ENCODE data around the gene DTX1.

The DTX1 gene

GRCh38 chr12:113134071-113134470 lies 77.5 kb downstream of the DTX1 start:
- TF ChIP-seq, protein P1, sequence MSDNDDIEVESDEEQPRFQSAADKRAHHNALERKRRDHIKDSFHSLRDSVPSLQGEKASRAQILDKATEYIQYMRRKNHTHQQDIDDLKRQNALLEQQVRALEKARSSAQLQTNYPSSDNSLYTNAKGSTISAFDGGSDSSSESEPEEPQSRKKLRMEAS (IDR thresholded peaks at IDR 0.05; ENCODE audit: low read depth, low read length), result no peak
- no peak for TF ChIP-seq CTCF (IDR thresholded peaks at IDR 0.05; ENCODE audit: low read depth, low read length)
- TF ChIP-seq MYC (IDR thresholded peaks at IDR 0.05; ENCODE audit: low read depth, low read length), result no peak
- no peak overlapping the region for H3K4me3 ChIP-seq (ENCODE audit: low read depth, low read length)
- no peak for DNase-seq (ENCODE audit: low read depth)

DNA sequence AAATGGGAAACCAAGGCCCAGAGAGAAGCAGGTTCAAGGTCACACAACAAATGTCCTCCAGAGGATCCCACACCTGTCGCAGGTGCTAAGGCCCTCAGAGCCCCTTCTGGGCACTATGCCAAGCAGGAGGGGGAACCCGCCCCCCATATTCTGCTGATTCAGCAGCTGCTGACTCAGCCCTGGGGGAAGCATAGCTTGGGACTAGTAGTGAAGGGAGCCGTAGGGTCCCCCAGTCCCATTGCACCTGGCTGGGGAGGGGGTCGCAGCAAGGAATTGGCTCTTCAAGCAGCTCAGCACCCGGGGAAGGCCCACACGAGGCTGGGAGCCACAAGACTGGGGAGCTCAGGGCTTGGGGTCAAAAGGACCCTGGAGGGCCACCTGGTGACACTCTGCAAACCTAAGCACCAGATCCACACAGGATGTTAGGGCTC lies 78.0 kb downstream of the DTX1 start:
- TF ChIP-seq CTCF (IDR thresholded peaks at IDR 0.05; ENCODE audit: low read depth, low read length) (no peak), POLR2A (IDR thresholded peaks at IDR 0.05; ENCODE audit: extremely low read depth, insufficient read length) (no peak), MYC (IDR thresholded peaks at IDR 0.05; ENCODE audit: low read depth, low read length) (no peak)
- TF ChIP-seq, protein P1 (IDR thresholded peaks at IDR 0.05; ENCODE audit: low read depth, low read length), result no peak
- no peak overlapping the region for H3K4me3 ChIP-seq (ENCODE audit: low read depth, low read length)
- DNase-seq (ENCODE audit: low read depth), result no peak

DNA sequence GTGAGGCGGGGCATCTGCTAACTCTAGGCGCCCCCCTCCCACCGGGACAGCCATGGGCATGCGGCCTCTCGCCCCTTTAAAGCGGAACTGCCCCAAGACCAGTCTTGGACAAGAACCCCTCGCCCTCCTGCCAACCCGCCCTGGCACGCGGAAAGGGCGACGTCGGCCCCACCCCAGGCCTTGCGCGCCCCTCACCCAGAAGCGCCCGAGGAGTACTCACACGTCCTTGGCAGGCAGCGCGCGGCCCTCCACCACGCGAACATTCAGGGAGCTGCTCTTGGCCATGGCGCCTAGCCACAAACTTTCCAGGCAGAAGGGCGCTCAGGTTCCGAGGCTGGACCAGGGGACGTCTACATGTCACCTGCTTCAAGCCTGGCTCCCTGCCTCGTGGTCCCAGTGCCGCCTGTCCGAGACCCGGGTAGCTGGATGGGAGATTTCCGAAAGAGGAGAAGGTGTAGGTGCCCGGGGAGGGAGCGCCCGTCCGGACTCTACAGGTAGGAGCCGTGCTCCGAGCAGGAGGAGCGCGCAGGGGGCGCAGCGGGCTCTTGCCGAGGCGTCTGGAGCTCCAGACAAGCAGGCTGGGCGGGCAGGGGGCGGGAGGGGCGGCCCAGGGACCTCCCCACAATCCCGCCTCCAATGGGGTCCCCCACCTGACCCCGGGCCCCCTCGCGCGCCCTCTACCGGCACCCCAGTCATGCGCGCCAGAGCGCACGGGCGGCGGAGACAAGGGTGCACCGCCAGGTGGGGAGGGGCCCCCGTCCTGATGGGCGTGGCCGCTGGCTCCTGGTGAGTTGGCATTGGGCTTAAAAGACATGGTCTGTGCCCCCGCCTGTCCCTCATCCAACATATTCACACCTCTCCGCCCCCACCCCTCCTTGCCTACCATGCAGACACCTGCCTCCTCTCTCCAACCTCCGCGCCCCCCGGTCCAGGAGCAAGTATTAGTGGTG lies 78.9 kb downstream of the DTX1 start, which contains the start of gene RASAL1:
Gene RASAL1 (minus strand): TSS at position 584 of the 950 bp plus-strand sequence. CDS start 299 bp downstream, at position 285.
- peak; percentile 47 for DNase-seq (ENCODE audit: low read depth)
- no peak within 1 kb of the TSS for H3K4me3 ChIP-seq (ENCODE audit: low read depth, low read length)
- TF ChIP-seq, protein P1 (IDR thresholded peaks at IDR 0.05; ENCODE audit: low read depth, low read length), result no peak
- TF ChIP-seq CTCF (IDR thresholded peaks at IDR 0.05; ENCODE audit: low read depth, low read length), result peak; percentile 49

GRCh38 chr12:113136128-113136989 lies 79.8 kb downstream of the DTX1 start:
- no peak overlapping the region for H3K4me3 ChIP-seq (ENCODE audit: low read depth, low read length)
- TF ChIP-seq CTCF (IDR thresholded peaks at IDR 0.05; ENCODE audit: low read depth, low read length) (no peak), POLR2A (IDR thresholded peaks at IDR 0.05; ENCODE audit: extremely low read depth, insufficient read length) (no peak), MYC (IDR thresholded peaks at IDR 0.05; ENCODE audit: low read depth, low read length) (no peak)
- TF ChIP-seq, protein P1 (IDR thresholded peaks at IDR 0.05; ENCODE audit: low read depth, low read length), result no peak
- peak; percentile 70 for DNase-seq (ENCODE audit: low read depth)

DNA sequence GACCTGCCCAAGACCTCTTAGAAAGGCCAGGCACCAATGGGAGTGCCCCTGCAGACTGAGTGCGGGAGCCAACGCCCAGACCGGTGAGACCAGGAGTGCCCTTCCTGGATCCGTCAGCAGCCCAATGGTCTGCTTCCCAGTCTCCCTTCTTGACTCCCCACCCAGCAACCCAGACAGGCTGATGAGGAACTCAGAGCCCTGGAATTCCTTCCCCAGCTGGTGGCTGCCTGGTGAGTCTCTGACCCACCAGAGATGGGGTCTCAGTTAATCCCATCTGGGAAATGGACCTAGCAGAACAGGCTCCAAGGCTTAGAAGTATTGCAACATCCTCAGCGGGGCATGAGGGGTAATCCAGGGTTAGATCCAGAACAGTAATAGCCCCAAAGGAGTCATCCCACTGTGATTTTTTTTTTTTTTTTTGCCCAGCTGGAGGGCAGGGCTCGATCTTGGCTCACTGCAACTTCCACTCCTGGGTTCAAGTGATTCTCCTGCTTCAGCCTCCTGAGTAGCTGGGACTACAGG lies 80.5 kb downstream of the DTX1 start:
- no peak for DNase-seq (ENCODE audit: low read depth)
- H3K4me3 ChIP-seq (ENCODE audit: low read depth, low read length), result no peak overlapping the region
- no peak for TF ChIP-seq MYC (IDR thresholded peaks at IDR 0.05; ENCODE audit: low read depth, low read length)
- TF ChIP-seq, protein P1 (IDR thresholded peaks at IDR 0.05; ENCODE audit: low read depth, low read length), result no peak

Measured in NB4 (cell line).